ENCODE measurements around the gene LZTS2. TPM values are rescaled to one million over a fixed set of nuclear protein-coding genes. Genes with fewer than 3 reads are reported as not detected.
"Not testable (repeated sequence)": the region's sequence is repeated elsewhere in the genome, so short reads cannot be mapped to it uniquely, and the experiment has no call there.

Gene LZTS2
- total RNA-seq, 2 donors from 2014 or later, result 12.0 to 14.1 TPM

DNA sequence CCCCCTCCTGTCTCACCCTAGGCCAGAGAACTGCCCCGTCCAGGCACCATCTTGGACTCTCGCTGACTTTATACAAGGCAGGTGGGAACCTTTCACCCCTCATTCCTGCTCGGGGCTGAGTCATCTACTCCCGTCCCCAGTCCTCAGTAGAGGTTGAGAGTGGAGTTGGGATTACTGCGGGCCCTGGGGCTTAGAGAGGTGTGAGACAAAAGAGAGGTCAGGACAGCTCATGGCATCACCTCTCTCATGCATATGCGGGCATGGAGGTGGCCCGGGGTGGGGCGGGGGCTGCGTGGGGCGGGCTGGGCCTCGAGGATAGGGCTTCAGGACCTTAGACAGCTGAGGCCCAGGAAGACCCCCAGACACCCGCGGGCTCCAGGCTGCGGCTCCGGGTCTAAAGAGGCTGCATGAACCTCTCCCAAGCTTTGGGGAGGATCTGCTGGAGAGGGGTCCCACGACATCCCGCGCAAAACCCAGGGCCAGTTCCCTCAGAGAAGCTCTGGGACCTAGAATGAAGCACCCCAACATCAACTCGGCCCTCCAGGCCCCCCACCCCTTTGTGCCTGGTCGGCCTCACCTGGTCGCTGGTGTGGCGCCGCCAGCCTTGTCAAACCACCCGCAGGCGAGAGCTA, 31.0 kb downstream of the LZTS2 start:
- DNase-seq (no peak), ATAC-seq (replicated peaks in 1 of 2) (no peak)
- Mint-ChIP-seq H3K9me3 (no peaks in the 10 kb centered on the region), H3K27ac (no peak overlapping the region), H3K27me3 (ENCODE audit: low read depth) (peaks cover 7% of the 10 kb centered on the region), H3K36me3 (ENCODE audit: insufficient read depth in 2 of 2) (no peaks in the 10 kb centered on the region), H3K4me1 (ENCODE audit: low read depth) (peaks cover 18% of the 10 kb centered on the region), H3K4me3 (peak overlapping the region; percentile 84 to 91)

- peak within 1 kb of the TSS; percentile 84 to 91 for H3K4me3 Mint-ChIP-seq
- peaks cover 18% of the 10 kb centered on the region for H3K4me1 Mint-ChIP-seq (ENCODE audit: low read depth)
- H3K27ac Mint-ChIP-seq, result peak within 1 kb of the TSS; percentile 38
- DNase-seq (peak; percentile 97 to 98), ATAC-seq (replicated peaks in 1 of 2) (peak; percentile 85 to 87)
- H3K9me3 Mint-ChIP-seq, result no peaks in the 10 kb centered on the region
- peaks cover 7% of the 10 kb centered on the region for H3K27me3 Mint-ChIP-seq (ENCODE audit: low read depth)
- no peaks in the 10 kb centered on the region for H3K36me3 Mint-ChIP-seq (ENCODE audit: insufficient read depth in 2 of 2)
These were observed 31.7 kb downstream of the LZTS2 start, which contains the start of the genes PDZD7 and SFXN3 for GRCh38 chr10:101031128-101031795. TSS of gene PDZD7 (minus strand) at chr10:101031129. CDS start at chr10:101030219, 910 bp downstream. TSS of gene SFXN3 (plus strand) at chr10:101031234. CDS start at chr10:101034695, 3,461 bp downstream.

DNA sequence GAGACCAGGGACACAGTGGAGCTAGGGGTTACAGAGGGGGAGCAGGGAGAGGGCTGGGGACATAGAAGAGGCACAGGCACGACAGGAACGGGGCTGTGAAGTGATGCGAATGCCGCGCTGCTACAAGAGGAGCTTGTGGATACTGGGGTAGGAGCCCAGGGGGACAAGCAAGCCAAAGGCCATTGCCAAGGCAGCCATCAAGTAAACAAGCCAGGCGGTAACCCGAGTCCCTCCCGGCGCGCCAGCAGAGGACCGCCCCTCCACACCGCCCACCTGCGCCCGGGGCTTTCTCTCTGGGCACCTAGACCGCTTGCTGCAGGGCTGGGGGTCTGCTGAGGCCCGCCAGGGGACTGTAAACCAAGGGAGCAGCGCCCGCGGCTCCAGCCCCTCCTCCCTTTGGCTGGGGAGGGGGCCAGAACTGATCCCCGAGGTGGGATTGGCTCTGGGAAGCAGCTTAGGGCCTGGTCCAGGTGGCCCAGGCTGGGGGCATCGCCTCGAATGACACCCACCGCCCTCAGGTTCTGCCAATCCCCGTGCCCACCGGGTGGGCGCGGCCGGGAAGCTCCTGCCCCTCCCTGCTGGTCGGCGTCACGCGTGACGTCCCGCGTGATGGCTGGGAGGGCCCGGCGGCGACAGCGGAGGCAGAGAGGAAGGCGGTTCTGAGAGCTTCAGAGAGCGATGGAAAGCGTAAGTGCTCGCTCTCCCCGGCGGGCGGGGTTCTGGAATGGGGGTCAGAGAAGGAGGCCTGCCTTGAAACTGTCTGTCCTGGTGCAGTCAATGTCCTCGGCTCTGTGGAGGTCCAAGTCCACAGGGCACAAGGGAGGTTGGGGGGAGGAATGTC, 32.4 kb downstream of the LZTS2 start:
- peak overlapping the region; percentile 38 for H3K27ac Mint-ChIP-seq
- no peaks in the 10 kb centered on the region for H3K9me3 Mint-ChIP-seq
- ATAC-seq (replicated peaks in 1 of 2) (peak; percentile 46 to 61), DNase-seq (peak; percentile 68 to 69)
- H3K4me1 Mint-ChIP-seq (ENCODE audit: low read depth), result peaks cover 18% of the 10 kb centered on the region
- peak overlapping the region; percentile 84 to 91 for H3K4me3 Mint-ChIP-seq
- H3K36me3 Mint-ChIP-seq (ENCODE audit: insufficient read depth in 2 of 2), result no peaks in the 10 kb centered on the region
- peaks cover 7% of the 10 kb centered on the region for H3K27me3 Mint-ChIP-seq (ENCODE audit: low read depth)

DNA sequence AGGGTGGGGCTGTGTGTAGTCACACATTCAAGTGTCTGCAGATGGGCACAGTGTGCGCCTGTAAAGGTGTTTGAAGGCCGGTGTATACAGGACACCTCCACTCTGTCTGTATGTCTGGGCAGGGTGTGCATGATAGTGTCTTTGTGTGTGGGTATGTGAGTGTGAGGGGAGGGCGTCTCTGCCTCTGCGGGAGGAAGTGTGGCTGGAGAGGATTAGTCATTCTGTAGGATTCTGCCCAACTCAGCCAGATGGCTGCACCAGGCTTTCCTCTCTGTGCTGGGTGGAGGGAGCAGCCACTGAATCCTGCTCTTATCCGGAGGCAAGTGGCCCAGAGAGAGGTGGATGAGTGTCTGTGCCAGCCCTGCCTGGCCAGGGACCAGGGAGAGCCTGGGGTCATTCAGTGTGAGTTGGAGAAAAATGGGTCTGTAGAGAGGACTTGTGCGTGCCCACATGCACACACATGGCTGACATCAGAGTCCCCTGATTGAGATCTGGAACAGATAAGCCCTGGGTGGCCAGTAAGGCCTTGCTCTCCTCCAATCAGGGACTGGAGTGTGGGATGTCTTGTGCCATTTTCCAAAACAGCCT, 33.1 kb downstream of the LZTS2 start:
- DNase-seq (peak; percentile 56 to 68), ATAC-seq (replicated peaks in 1 of 2) (peak; percentile 62 to 70)

DNA sequence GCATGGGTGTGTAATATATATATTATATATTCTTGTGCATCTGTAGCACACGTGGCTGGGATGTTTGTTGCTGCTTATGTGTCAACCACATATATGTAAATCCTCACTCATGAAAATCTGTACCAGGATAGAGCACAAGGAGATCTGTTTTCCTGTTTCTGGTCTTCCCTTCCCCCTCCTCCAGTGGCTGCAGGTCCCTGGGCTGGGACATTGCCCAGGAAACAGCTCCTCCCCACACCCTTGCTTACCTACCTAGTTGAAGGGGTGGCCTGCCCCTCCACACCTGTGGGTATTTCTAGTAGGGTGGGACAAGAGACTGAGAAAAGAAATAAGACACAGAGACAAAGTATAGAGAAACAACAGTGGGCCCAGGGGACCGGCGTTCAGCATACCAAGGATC, 33.7 kb downstream of the LZTS2 start:
- H3K9me3 Mint-ChIP-seq, result no peaks in the 10 kb centered on the region
- H3K4me3 Mint-ChIP-seq, result peak overlapping the region; percentile 20 to 56
- H3K27me3 Mint-ChIP-seq (ENCODE audit: low read depth), result peaks cover 7% of the 10 kb centered on the region
- no peaks in the 10 kb centered on the region for H3K36me3 Mint-ChIP-seq (ENCODE audit: insufficient read depth in 2 of 2)
- ATAC-seq (replicated peaks in 1 of 2), result no peak
- no peak for DNase-seq
- no peak overlapping the region for H3K27ac Mint-ChIP-seq
- H3K4me1 Mint-ChIP-seq (ENCODE audit: low read depth), result peaks cover 18% of the 10 kb centered on the region

More for the DNA sequence above, 33.1 kb downstream of the LZTS2 start:
- peak overlapping the region; percentile 84 to 91 for H3K4me3 Mint-ChIP-seq
- H3K36me3 Mint-ChIP-seq (ENCODE audit: insufficient read depth in 2 of 2), result no peaks in the 10 kb centered on the region
- peaks cover 18% of the 10 kb centered on the region for H3K4me1 Mint-ChIP-seq (ENCODE audit: low read depth)
- peak overlapping the region; percentile 3 for H3K27ac Mint-ChIP-seq
- H3K9me3 Mint-ChIP-seq, result no peaks in the 10 kb centered on the region
- peaks cover 7% of the 10 kb centered on the region for H3K27me3 Mint-ChIP-seq (ENCODE audit: low read depth)

- H3K9me3 Mint-ChIP-seq; H3K27me3 Mint-ChIP-seq (ENCODE audit: low read depth); H3K4me3 Mint-ChIP-seq; ATAC-seq (replicated peaks in 1 of 2); DNase-seq; H3K36me3 Mint-ChIP-seq (ENCODE audit: insufficient read depth in 2 of 2); H3K27ac Mint-ChIP-seq: not testable (repeated sequence)
- H3K4me1 Mint-ChIP-seq (ENCODE audit: low read depth), result peaks cover 18% of the 10 kb centered on the region
These were observed 34.8 kb downstream of the LZTS2 start for GRCh38 chr10:101034404-101034803.

DNA sequence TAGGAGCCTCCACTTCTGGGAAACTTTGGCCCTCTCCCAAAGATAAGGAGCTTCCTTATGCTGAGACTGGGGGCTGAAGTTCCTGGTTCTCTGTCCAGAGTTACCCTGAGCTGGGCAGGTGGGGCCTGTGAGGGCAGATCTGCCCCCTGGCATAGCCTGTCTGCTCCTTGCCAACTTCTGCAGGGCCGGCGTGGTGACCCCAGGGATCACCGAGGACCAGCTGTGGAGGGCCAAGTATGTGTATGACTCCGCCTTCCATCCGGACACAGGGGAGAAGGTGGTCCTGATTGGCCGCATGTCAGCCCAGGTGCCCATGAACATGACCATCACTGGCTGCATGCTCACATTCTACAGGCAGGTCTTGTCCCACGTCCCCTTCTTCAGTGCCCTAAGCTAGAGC, 35.7 kb downstream of the LZTS2 start:
- no peak overlapping the region for H3K4me3 Mint-ChIP-seq
- DNase-seq (no peak), ATAC-seq (replicated peaks in 1 of 2) (no peak)
- H3K27me3 Mint-ChIP-seq (ENCODE audit: low read depth), result no peaks in the 10 kb centered on the region
- H3K27ac Mint-ChIP-seq, result no peak overlapping the region
- no peaks in the 10 kb centered on the region for H3K9me3 Mint-ChIP-seq
- peaks cover 18% of the 10 kb centered on the region for H3K4me1 Mint-ChIP-seq (ENCODE audit: low read depth)
- H3K36me3 Mint-ChIP-seq (ENCODE audit: insufficient read depth in 2 of 2), result no peaks in the 10 kb centered on the region

- ATAC-seq (replicated peaks in 1 of 2), result no peak
- Mint-ChIP-seq H3K4me3 (no peak overlapping the region), H3K27ac (no peak overlapping the region)
These were observed 36.5 kb downstream of the LZTS2 start for GRCh38 chr10:101035916-101036702.

DNA sequence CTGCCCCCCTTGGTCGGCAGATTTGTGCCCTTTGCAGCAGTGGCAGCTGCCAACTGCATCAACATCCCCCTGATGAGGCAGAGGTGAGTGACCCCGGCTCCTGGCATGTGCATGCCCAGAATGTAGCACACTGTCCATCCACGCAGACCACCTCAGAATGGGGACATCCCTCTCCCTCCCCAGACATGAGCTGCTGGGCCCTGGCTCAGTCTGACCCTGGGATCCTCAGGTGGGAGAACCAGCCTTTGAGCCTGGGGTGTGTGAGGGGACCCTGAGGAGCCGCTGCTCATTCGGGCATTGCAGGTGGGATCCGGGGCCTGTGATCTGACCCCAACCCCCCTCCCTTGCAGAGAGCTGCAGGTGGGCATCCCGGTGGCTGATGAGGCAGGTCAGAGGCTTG, 37.1 kb downstream of the LZTS2 start:
- H3K27ac Mint-ChIP-seq, result no peak overlapping the region
- no peaks in the 10 kb centered on the region for H3K9me3 Mint-ChIP-seq
- no peak for ATAC-seq (replicated peaks in 1 of 2)
- no peak for DNase-seq
- no peaks in the 10 kb centered on the region for H3K27me3 Mint-ChIP-seq (ENCODE audit: low read depth)
- no peak overlapping the region for H3K4me3 Mint-ChIP-seq
- H3K4me1 Mint-ChIP-seq (ENCODE audit: low read depth), result peaks cover 15% of the 10 kb centered on the region
- H3K36me3 Mint-ChIP-seq (ENCODE audit: insufficient read depth in 2 of 2), result no peaks in the 10 kb centered on the region

More at GRCh38 chr10:101035916-101036702, 36.5 kb downstream of the LZTS2 start:
- Mint-ChIP-seq H3K9me3 (no peaks in the 10 kb centered on the region), H3K27me3 (ENCODE audit: low read depth) (no peaks in the 10 kb centered on the region), H3K4me1 (ENCODE audit: low read depth) (peaks cover 18% of the 10 kb centered on the region), H3K36me3 (ENCODE audit: insufficient read depth in 2 of 2) (no peaks in the 10 kb centered on the region)
- no peak for DNase-seq

DNA sequence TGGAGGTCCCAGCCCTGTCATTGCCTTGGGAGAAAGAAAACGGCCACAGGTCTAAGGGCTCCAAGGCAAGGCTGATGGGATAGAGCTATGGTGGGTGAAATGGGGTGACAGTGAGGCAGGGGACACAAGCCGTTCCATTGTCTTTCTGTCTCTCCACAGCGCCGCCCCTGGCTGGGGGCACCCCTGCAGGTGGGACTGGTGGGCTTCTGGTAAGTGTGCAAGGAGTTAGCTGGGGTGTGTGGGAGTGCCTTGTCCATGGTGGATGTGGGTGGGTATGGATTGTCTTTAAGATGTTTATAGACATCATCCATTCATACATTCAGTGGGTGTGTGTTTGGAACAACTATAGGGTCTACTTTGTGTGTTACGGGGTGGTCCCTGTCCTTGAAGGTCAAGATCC, 38.9 kb downstream of the LZTS2 start:
- no peak overlapping the region for H3K27ac Mint-ChIP-seq
- no peak overlapping the region for H3K4me3 Mint-ChIP-seq

DNA sequence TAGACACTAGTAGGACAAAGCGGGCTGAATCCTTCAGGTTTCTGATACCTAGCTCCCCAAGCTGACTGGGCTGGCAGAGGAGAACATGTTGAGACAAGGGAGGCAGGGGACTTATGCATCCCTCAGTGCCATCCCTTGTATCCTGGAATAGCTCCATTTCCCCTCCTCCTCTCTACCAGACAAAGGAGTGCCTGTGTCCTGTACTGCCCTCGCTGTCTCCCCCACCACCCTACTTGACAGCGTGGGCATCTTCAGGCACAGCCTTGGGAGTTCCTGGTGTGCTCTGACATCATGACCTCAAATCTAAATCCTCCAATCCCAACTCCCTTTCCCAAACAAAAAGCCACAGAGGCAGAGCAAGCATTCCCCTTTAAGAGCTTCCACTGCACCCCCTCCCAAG, 40.5 kb downstream of the LZTS2 start:
- DNase-seq (no peak), ATAC-seq (replicated peaks in 1 of 2) (no peak)
- Mint-ChIP-seq H3K36me3 (ENCODE audit: insufficient read depth in 2 of 2) (no peaks in the 10 kb centered on the region), H3K4me1 (ENCODE audit: low read depth) (peaks cover 20% of the 10 kb centered on the region), H3K27ac (no peak overlapping the region), H3K4me3 (no peak overlapping the region), H3K27me3 (ENCODE audit: low read depth) (no peaks in the 10 kb centered on the region), H3K9me3 (no peaks in the 10 kb centered on the region)

More for the DNA sequence above, 38.9 kb downstream of the LZTS2 start:
- Mint-ChIP-seq H3K4me1 (ENCODE audit: low read depth) (peaks cover 19% of the 10 kb centered on the region), H3K27me3 (ENCODE audit: low read depth) (no peaks in the 10 kb centered on the region), H3K9me3 (no peaks in the 10 kb centered on the region), H3K36me3 (ENCODE audit: insufficient read depth in 2 of 2) (no peaks in the 10 kb centered on the region)
- ATAC-seq (replicated peaks in 1 of 2), result no peak
- no peak for DNase-seq

DNA sequence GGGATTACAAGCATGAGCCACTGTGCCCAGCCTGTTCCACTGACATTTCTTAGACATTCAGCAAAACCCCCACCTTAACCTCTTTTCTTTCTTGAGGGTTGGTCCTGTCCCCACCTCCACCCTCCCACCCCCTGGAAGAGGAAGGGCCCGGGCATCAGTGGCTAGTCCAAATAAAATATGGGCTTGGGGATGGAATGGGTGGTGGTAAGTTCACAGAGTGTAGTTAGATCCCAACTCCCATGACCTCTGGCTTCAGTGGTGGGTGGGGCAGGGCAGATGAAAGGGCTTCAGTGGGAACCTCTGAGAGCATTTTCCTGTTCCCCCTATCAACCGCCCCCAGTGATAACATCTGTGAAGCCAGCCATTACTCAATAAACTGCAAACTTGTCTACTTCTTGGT, 41.2 kb downstream of the LZTS2 start:
- H3K9me3 Mint-ChIP-seq, result no peaks in the 10 kb centered on the region
- ATAC-seq (replicated peaks in 1 of 2) (no peak), DNase-seq (no peak)
- peaks cover 20% of the 10 kb centered on the region for H3K4me1 Mint-ChIP-seq (ENCODE audit: low read depth)
- H3K4me3 Mint-ChIP-seq, result no peak overlapping the region
- H3K27ac Mint-ChIP-seq, result no peak overlapping the region
- no peaks in the 10 kb centered on the region for H3K27me3 Mint-ChIP-seq (ENCODE audit: low read depth)
- no peaks in the 10 kb centered on the region for H3K36me3 Mint-ChIP-seq (ENCODE audit: insufficient read depth in 2 of 2)
